Epidermal melanocyte (primary cell): ENCODE results near the gene EDC4.
"Not testable (repeated sequence)": the region's sequence is repeated elsewhere in the genome, so short reads cannot be mapped to it uniquely, and the experiment has no call there.

Source experiments
- DNase-seq: peaks from one replicate; pipeline ENCODE4 v3.0.0; 2011; ENCODE audit warnings: low spot score; ENCODE audit not compliant: insufficient read length

EDC4 gene, protein sequence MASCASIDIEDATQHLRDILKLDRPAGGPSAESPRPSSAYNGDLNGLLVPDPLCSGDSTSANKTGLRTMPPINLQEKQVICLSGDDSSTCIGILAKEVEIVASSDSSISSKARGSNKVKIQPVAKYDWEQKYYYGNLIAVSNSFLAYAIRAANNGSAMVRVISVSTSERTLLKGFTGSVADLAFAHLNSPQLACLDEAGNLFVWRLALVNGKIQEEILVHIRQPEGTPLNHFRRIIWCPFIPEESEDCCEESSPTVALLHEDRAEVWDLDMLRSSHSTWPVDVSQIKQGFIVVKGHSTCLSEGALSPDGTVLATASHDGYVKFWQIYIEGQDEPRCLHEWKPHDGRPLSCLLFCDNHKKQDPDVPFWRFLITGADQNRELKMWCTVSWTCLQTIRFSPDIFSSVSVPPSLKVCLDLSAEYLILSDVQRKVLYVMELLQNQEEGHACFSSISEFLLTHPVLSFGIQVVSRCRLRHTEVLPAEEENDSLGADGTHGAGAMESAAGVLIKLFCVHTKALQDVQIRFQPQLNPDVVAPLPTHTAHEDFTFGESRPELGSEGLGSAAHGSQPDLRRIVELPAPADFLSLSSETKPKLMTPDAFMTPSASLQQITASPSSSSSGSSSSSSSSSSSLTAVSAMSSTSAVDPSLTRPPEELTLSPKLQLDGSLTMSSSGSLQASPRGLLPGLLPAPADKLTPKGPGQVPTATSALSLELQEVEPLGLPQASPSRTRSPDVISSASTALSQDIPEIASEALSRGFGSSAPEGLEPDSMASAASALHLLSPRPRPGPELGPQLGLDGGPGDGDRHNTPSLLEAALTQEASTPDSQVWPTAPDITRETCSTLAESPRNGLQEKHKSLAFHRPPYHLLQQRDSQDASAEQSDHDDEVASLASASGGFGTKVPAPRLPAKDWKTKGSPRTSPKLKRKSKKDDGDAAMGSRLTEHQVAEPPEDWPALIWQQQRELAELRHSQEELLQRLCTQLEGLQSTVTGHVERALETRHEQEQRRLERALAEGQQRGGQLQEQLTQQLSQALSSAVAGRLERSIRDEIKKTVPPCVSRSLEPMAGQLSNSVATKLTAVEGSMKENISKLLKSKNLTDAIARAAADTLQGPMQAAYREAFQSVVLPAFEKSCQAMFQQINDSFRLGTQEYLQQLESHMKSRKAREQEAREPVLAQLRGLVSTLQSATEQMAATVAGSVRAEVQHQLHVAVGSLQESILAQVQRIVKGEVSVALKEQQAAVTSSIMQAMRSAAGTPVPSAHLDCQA (N-terminal part only)

GRCh38 chr16:67872631-67873434 is at the start of gene EDC4:
Gene EDC4 (plus strand): TSS chr16:67873052. CDS start chr16:67873262, 210 bp downstream.
- peak; percentile 90 for DNase-seq

DNA sequence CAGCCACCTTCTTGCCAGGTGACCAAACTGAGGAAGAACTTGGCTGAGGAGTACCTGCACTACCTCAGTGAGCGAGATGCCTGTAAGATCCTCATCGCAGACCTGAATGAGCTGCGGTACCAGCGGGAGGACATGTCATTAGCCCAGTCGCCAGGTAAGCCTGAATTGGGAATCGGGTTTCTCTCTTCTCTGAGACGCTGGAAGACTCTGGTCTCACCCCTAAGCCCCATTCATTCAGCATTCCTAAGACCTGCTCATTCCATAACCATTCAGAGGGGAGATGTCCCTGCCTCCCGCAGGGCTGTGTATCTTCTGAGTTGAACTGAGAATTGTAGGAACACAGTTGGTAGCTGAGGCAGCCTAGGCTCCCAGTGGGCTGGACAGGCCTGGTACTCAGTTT is 47.7 kb upstream of the EDC4 start:
- no peak for DNase-seq

- DNase-seq, result no peak
Measured at GRCh38 chr16:67825906-67826305, 46.9 kb upstream of the EDC4 start.

GRCh38 chr16:67828651-67829050 is 44.2 kb upstream of the EDC4 start:
- DNase-seq, result no peak

GRCh38 chr16:67833030-67833414 is 39.8 kb upstream of the EDC4 start:
- no peak for DNase-seq

DNA sequence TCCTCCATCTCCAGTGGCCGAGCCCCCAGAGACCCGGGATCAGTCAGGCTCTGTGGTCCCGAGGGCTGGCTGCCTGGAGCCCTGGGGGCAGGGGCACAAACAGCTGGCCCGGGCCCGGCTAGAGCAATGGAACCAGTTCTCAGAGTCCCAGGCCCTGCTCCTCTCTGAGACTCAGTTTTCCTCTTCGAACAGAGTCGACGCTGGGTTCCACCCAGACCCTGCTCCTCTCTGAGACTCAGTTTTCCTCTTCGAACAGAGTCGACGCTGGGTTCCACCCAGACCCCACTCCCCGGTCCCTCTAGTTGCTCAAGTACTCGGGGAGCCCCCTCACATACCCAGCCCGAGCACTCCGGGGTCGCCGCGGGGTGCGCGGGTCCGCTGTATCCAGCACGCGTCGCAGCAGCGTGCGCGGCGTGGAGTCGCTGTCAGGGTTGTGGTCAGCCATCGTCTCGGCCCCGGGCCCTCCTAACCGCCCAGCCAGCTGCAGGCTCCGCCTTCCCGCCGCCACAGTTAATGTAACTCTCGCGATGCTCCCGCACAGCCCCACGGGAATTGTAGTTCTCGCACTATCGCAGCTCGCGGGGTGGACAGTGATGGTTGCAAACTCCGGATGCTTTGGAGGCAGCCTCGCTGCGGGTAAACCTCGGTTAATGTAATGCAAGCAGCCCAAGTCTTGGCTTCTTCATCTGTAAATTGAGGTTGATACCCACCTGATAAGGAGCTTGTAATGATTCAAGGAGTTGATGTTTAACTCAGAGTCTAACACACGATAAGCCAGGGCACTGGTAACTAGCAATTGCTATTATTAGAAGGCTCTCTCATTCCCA is 39.2 kb upstream of the EDC4 start:
- DNase-seq, result peak; percentile 96

DNA sequence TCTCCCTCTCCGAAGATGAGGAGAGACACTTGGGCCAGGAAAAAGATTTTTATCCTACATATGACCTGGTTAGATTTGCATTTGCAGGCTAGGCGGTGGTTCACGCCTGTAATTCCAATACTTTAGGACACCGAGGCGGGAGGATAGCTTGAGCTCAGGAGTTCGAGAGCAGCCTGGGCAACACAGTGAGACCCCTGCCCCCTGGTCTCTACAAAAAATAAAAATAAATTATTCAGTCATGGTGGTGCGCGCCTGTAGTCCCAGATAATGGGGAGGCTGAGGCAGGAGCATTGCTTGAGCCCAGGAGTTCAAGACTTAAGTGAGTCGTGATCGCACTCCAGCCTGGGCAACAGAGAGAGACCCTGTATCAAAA is 38.6 kb upstream of the EDC4 start:
- no peak for DNase-seq

- not testable (repeated sequence) for DNase-seq
Measured at GRCh38 chr16:67837190-67837589, 35.7 kb upstream of the EDC4 start.

- DNase-seq, result no peak
Measured at GRCh38 chr16:67837811-67838210, 35.0 kb upstream of the EDC4 start.

DNA sequence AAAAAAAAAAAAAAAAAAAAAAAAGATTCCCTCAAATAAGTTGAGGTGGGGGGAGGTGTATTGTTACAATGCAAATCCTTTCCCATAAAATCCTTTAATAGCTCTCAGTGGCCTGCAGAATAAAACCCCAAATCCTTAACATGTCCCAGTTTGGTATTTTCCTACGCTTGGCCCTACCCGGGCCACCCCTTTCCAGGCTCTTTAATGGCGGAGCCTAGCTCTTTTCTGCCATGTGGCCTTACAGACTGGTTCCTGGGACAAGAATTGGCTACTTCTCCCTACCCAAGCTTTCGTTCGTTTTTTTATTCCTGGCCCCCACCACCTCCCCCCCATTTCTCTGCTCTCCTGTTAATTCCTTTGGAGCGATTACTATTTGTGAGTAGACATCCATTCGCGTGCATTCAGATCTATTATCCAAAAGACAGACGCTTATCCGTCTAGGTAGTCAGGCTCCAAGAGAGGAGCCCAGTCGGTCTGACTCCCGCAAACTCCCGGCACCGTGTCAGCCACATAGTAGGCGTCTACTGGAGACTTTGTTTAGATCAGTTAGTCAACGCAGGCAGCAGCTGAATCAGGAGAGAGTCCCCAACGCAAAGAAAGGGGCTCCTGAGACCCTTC is 31.5 kb upstream of the EDC4 start:
- no peak for DNase-seq

GRCh38 chr16:67841816-67842508 is 30.9 kb upstream of the EDC4 start, which contains the start of gene THAP11:
Gene THAP11 (plus strand): TSS chr16:67842320. CDS start chr16:67842555, 235 bp downstream.
- DNase-seq, result peak; percentile 98

DNA sequence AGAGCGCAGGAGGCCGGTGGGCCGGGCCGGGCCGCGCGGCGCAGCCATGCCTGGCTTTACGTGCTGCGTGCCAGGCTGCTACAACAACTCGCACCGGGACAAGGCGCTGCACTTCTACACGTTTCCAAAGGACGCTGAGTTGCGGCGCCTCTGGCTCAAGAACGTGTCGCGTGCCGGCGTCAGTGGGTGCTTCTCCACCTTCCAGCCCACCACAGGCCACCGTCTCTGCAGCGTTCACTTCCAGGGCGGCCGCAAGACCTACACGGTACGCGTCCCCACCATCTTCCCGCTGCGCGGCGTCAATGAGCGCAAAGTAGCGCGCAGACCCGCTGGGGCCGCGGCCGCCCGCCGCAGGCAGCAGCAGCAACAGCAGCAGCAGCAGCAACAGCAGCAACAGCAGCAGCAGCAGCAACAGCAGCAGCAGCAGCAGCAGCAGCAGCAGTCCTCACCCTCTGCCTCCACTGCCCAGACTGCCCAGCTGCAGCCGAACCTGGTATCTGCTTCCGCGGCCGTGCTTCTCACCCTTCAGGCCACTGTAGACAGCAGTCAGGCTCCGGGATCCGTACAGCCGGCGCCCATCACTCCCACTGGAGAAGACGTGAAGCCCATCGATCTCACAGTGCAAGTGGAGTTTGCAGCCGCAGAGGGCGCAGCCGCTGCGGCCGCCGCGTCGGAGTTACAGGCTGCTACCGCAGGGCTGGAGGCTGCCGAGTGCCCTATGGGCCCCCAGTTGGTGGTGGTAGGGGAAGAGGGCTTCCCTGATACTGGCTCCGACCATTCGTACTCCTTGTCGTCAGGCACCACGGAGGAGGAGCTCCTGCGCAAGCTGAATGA is 30.1 kb upstream of the EDC4 start:
- DNase-seq, result peak; percentile 36

- DNase-seq, result no peak
Measured at GRCh38 chr16:67843343-67843765, 29.5 kb upstream of the EDC4 start.

GRCh38 chr16:67844497-67844896 is 28.4 kb upstream of the EDC4 start:
- DNase-seq, result no peak

DNA sequence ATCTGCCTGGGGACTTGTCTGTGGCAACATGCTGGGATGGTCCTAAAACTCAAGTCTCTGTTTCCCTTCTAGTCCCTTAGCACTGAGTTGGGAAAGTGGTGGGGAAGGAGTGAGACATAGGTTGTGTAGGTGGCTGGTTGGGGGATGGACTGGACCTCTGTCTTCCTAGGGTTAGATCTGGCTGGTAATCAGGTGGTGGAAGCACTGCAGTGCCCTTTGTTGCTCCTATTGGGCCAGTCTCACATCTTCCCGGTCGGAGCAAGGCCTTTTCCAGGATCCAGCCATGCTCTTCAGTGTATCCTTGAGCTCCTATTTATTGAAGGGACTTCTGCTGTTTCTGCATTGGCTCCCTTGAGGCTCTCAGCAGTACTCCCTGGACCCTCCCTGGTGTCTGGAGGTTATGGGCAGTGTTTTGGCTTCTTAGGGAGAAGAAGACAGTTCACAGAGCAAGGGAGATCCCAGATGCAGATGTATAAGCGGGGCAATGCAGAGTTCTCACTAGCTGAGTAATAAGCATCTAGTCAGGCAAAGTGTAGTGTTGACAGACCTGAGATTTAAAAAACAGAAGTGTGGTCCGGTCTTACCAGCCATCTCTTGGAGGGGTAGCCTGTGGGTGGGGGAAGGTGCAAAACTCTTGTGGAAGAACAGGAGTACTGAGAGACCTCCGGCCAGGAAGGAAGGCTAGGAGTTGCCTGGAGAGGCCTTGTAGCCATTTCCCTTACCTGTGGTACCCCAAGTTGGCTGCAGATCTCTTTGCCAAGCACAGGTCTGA is 27.4 kb upstream of the EDC4 start:
- DNase-seq, result no peak

DNA sequence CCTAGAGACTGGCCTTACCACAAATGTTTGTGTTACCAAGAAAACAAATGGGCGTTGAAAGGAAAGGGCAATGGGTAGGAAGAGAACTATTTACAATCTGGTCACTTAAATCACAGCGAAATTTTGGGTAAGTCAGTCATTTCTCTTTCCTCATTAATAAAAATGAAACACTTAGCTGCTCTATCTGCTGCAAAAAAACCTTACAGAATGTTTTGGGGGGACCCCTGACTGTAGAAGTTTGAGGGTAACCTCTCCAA is 26.9 kb upstream of the EDC4 start:
- no peak for DNase-seq

- peak; percentile 96 for DNase-seq
Measured at GRCh38 chr16:67846320-67847063, 26.4 kb upstream of the EDC4 start, which contains the start of gene NUTF2. Gene NUTF2 (plus strand): TSS chr16:67846933. CDS start chr16:67865131, 18,198 bp downstream.
